Cerebellar cortex (tissue), 1 donor: ENCODE results near the gene TMEM203.

ENCODE experiments used
- DNase-seq: peaks from one replicate; pipeline ENCODE4 v3.0.0-alpha.2; 2015; ENCODE audit warnings: low spot score

Gene TMEM203

GRCh38 chr9:137165250-137165836 lies 40.1 kb downstream of the TMEM203 start:
- DNase-seq = no peak

DNA sequence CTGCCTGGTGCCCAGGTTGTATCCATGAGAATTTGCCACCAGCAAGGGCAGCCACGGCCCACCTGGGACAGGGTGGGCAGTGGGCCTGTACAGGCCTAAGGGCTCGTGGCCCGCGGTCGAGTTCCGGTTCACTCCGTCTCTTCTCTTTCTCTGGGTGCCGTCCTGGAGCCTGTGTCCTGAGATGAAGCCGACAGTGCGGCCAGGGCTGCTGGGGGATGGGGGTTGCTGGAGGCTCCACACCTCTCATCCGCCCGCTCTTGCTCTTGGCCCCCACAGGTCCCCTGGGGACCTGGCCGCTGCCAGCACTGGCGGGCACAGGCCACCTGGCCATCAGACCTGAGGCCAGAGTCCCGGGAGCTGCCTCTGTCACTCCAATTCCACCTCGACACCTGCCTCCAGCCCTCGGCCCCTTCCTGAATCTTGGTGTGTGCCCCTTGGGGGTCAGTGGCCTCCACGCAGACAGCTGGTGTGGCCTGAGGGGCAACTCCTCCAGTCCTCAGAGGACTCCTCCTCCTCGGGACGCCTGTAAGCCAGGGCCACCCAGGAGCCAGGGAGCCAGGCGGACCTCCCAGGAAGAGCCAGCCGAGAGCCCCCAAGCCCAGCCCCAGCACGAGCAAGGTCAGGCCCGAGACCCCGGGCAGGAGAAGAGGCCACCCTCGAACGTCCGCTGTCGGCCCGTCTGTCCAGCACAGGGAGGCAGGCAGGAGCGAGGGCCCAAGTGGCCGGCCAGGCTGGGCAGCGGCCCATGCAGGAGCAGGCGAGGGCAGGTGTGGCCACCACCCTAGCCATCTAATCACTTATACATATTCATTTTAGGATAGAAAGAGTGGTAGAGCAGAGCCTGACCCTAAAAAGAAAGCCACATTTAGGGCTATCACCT lies 40.8 kb downstream of the TMEM203 start:
- DNase-seq = no peak

DNA sequence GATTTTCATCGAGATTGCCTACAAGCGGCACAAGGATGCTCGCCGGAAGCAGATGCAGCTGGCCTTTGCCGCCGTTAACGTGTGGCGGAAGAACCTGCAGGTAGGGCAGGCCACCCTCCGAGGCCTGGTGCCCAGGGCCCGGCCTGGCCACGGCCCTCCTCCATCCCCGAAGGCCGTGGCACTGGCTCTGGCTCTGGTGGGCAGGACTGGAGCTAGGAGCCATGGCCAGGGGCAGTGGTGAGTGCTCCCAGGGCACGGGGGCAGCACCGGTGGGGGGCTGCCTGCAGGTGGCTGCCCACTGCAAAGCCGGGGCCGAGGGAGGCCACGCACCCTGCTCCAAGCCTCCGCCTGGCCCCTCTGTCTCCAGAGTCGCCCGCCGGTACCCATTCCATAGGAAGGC lies 41.6 kb downstream of the TMEM203 start:
- DNase-seq = no peak

- DNase-seq = no peak
Observed at GRCh38 chr9:137163365-137163715, 42.1 kb downstream of the TMEM203 start.

DNA sequence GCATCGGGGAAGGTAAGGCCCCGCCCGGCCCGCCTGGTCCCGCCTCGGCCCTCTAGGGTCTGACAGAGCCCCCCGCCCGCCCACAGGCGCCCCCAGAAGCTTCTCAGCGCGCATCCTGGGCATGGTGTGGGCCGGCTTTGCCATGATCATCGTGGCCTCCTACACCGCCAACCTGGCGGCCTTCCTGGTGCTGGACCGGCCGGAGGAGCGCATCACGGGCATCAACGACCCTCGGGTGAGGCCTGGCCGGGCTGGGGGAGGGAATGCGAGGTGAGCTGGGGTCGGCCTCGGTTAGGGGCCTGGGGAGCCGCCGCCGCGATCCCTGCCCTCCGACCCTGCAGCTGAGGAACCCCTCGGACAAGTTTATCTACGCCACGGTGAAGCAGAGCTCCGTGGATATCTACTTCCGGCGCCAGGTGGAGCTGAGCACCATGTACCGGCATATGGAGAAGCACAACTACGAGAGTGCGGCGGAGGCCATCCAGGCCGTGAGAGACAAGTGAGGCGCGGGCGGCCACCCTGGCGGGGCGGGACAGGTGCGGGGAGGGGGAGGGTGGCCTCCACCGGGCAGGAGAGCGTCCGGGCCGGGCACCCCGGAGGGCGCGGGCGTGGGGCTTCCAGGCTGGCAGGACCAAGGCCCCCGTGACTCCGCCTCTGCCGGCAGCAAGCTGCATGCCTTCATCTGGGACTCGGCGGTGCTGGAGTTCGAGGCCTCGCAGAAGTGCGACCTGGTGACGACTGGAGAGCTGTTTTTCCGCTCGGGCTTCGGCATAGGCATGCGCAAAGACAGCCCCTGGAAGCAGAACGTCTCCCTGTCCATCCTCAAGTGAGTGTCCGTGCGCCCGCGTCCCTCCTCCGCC lies 42.7 kb downstream of the TMEM203 start:
- DNase-seq = no peak

DNA sequence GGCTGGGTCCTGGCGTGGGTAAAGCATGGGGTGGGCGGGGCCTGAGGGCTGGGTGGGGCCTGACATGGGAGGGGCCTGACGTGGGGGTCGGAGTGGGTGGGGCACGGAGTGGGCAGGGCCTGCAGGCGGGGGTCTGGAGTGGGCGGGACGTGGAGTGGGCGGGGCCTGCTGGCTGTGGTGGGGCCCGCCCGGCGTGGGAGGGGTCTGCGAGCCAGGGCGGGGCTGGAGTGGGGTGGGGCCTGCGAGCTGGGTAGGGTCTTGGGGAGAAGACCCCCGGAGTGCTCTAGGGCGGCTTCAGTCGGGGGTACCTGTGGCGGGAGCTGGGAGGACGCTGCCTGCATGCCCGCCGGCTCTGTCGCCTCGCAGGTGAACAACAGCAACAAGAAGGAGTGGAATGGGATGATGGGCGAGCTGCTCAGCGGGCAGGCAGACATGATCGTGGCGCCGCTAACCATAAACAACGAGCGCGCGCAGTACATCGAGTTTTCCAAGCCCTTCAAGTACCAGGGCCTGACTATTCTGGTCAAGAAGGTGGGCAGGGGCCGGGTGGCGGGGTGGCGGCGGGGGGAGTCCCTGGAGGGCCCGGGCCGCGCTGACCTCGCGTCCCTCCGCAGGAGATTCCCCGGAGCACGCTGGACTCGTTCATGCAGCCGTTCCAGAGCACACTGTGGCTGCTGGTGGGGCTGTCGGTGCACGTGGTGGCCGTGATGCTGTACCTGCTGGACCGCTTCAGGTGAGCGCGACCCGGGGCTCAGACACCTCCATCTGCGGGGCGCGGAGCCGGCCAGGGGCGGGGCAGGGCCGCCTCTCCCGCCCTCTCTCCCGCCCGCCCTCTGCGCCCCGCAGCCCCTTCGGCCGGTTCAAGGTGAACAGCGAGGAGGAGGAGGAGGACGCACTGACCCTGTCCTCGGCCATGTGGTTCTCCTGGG lies 43.6 kb downstream of the TMEM203 start:
- no peak for DNase-seq

- no peak for DNase-seq
Observed at GRCh38 chr9:137160716-137161557, 44.5 kb downstream of the TMEM203 start.

DNA sequence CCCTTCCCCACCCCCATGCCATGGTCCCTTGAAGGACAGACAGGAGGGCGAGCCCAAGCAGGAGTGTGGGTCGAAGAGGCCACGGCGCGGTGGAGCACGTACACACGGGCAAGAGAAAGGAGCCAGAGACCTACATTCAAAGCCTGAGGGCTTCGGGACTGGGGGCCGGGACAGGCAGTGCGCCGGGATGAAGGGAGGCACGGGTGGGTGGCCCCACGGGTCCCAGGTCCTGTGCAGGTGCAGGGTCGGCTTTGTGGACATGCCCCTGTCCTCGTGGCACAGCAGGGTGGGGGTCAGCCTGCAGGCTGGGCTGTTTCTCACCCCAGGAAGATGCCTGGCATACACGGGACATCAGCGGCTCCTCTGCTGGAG lies 45.4 kb downstream of the TMEM203 start:
- no peak for DNase-seq

DNA sequence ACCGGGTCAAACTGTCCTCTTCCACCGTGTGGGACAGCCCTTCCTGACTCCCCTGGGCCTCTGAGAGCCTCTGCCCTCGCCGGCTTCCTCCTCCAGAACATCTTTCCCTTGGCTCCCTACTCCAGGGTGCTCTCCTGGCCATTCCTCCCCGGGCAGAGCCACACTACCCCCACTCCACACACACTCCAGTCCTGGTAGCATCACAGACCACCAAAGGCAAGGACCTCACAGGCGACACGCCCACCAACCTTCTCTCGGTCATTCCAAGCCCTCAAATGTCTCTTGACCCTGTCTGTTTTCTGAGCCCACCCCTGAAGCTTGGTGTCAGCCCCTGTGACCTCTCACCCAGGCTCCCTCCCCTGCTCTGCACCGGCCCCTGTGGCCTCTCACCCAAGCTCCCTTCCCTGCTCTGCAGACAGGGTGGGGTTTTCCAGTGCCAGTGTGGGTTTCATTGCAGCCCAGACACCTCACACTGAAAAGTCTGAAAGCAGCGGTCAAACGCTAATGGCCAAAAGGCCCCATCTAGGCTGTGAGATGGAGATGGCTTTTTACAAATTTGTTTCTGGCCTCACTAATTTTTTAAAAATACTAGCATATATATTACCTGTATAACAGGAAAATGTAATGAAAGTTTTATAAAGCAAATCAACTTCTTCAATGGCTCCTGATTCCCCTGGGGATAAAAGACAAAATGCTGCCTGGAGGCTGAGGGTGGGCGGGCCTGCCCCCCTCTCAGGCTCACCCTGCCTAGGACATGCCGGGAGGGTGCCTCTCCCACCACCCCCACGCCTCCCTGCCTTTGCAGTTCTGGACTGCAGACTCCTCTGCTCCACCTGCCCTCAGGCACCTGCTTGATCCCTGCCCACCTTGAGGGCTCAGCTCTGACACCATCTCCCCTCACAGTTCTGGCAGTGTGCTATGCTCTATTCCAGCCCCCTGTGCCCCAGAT lies 46.1 kb downstream of the TMEM203 start:
- no peak for DNase-seq

DNA sequence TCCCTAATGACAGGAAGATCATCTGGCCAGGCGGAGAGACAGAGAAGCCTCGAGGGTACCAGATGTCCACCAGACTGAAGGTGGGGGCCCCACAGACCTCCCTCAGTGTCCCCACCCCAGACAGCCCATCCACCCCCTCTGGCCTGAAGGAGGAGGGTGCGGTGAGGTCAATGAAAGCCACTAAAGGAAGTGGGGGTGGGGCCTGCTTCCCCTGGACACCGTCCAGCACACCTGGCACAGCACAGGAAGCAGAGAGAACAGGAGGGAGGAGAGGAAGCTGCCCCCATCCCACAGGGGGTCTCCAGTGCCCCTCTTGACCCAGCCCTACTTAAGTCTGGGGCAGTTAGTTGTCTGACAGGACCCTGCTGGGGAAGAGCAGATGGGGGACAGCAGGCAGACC lies 46.8 kb downstream of the TMEM203 start:
- no peak for DNase-seq

DNA sequence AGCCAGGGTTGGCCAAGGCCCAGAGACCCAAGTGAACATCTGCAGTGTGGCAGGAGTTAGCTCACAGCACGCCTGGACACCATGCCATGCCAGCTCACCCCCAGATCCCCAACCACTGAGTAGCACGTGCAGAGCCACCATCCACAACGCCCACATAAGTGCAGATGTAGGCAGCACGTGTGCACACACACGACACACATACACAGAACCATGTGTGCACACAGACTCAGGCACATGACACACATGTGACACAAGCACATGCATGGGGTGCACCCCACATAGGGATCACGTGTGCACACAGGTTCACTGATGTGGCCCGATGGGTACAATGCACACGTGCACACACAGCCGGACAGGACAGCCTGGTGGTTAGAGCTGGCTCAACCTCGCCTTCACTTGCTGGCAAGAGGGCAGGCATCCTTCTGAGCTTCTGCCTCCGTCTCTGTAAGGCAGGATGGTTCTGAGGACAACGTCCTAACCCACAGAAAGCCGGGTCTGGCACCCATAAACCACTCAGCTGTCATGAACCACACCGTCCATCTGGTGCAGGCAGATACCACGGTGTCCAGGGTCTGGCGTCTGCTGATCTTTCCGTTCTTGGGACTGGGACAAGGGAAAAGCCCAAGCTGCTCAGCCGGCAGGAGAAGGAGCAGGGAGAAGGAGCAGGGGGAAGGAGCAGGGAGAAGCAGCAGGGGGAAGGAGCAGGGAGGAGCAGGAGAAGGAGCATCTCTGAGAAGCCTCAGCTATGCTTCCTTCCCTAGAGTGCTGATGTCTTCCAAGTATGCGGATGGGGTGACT lies 47.6 kb downstream of the TMEM203 start:
- peak; percentile 92 for DNase-seq

GRCh38 chr9:137156567-137157375 lies 48.7 kb downstream of the TMEM203 start:
- no peak for DNase-seq
